GM23338 (cell line): ENCODE data around the gene SCAPER. TPM values are rescaled to one million over a fixed set of nuclear protein-coding genes. Genes with fewer than 3 reads are reported as not detected.
A peak's percentile ranks its signal among the peaks of the same experiment; 100 is the strongest.
"Not testable (repeated sequence)": the region's sequence is repeated elsewhere in the genome, so short reads cannot be mapped to it uniquely, and the experiment has no call there.

ENCODE experiments used
- ATAC-seq: fragments of 200-7000 bp; cut with Tn5 transposase; 3 replicates; pipeline ENCODE4 v1.9.1; 2020
- DNase-seq: peaks from one replicate; pipeline ENCODE4 v3.0.0-alpha.2; 2015; ENCODE audit warnings: low spot score
- H2AFZ ChIP-seq: fragments of 200-600 bp; sonication (generic); 2 replicates; pipeline ENCODE4 v1.8.0; 2016; ENCODE audit warnings: antibody characterized with exemption, mild to moderate bottlenecking, moderate library complexity
- H3F3A ChIP-seq: fragments of 200-600 bp; sonication (generic); replicated peaks from 2 replicates; pipeline ENCODE4 v1.8.0; 2017; ENCODE audit warnings: antibody characterized with exemption, mixed run types, low read depth
- H3K27ac ChIP-seq: fragments of 200-600 bp; sonication (generic); 2 replicates; pipeline ENCODE4 v1.6.1; 2016; ENCODE audit warnings: low read depth
- H3K27me3 ChIP-seq: fragments of 200-600 bp; sonication (generic); 2 replicates; pipeline ENCODE4 v1.8.0; 2016; ENCODE audit warnings: mild to moderate bottlenecking, mixed run types, moderate library complexity; ENCODE audit not compliant: insufficient read depth
- H3K36me3 ChIP-seq: fragments of 200-600 bp; sonication (generic); 2 replicates; pipeline ENCODE4 v1.8.0; 2016; ENCODE audit warnings: mild to moderate bottlenecking; ENCODE audit not compliant: insufficient read depth
- H3K4me1 ChIP-seq: fragments of 200-600 bp; sonication (generic); 2 replicates; pipeline ENCODE4 v1.8.0; 2016; ENCODE audit warnings: mild to moderate bottlenecking, moderate library complexity; ENCODE audit not compliant: insufficient read depth
- H3K4me2 ChIP-seq: fragments of 200-600 bp; sonication (generic); 2 replicates; pipeline ENCODE4 v1.7.1; 2017; ENCODE audit warnings: mixed run types
- H3K4me3 ChIP-seq: fragments of 200-600 bp; sonication (generic); 2 replicates; pipeline ENCODE4 v1.6.1; 2016; ENCODE audit warnings: mixed run types
- H3K79me2 ChIP-seq: fragments of 200-600 bp; sonication (generic); replicated peaks from 2 replicates; pipeline ENCODE4 v1.8.0; 2017; ENCODE audit warnings: mild to moderate bottlenecking; ENCODE audit not compliant: insufficient read depth
- H3K9me2 ChIP-seq: fragments of 200-600 bp; sonication (generic); 2 replicates; pipeline ENCODE4 v1.8.0; 2017; ENCODE audit not compliant: insufficient read depth
- H4K20me1 ChIP-seq: fragments of 200-600 bp; sonication (generic); replicated peaks from 2 replicates; pipeline ENCODE4 v1.8.0; 2017; ENCODE audit warnings: mild to moderate bottlenecking; ENCODE audit not compliant: insufficient read depth
- H3K27ac Mint-ChIP-seq: 2 replicates; pipeline ENCODE4 v1.8.0; 2020; ENCODE audit warnings: inconsistent platforms, mild to moderate bottlenecking, moderate library complexity, mixed read lengths
- H3K27me3 Mint-ChIP-seq: 3 replicates; pipeline ENCODE4 v1.8.0; 2022; ENCODE audit warnings: low read depth, mild to moderate bottlenecking, moderate library complexity, mixed read lengths, inconsistent platforms; ENCODE audit not compliant: insufficient read depth, poor library complexity
- H3K36me3 Mint-ChIP-seq: 3 replicates; pipeline ENCODE4 v1.8.0; 2021; ENCODE audit warnings: low read depth, mild to moderate bottlenecking, inconsistent platforms, moderate library complexity, mixed read lengths
- H3K4me1 Mint-ChIP-seq: 3 replicates; pipeline ENCODE4 v1.8.0; 2020; ENCODE audit warnings: mild to moderate bottlenecking, inconsistent platforms, mixed read lengths
- H3K4me3 Mint-ChIP-seq: 3 replicates; pipeline ENCODE4 v1.8.0; 2021; ENCODE audit warnings: moderate library complexity, mild to moderate bottlenecking, inconsistent platforms, mixed read lengths
- H3K9me3 Mint-ChIP-seq: 3 replicates; pipeline ENCODE4 v1.8.0; 2020; ENCODE audit warnings: moderate library complexity, mild to moderate bottlenecking, inconsistent platforms, mixed read lengths
- CREB1 ChIP-seq: fragments of 250-450 bp; sonication (Bioruptor Pico); IDR thresholded peaks from 2 replicates; pipeline ENCODE4 v1.5.0; 2020; ENCODE audit warnings: low read depth, mild to moderate bottlenecking, moderate library complexity
- NANOG ChIP-seq: IDR thresholded peaks from 2 replicates; pipeline ENCODE4 v1.6.1; 2016; ENCODE audit warnings: antibody characterized with exemption, borderline replicate concordance
- ZNF331 ChIP-seq: fragments of 250-450 bp; sonication (Bioruptor Pico); IDR thresholded peaks from 2 replicates; pipeline ENCODE4 v1.5.0; 2020; ENCODE audit warnings: low read depth, mild to moderate bottlenecking, moderate library complexity
- polyA plus RNA-seq: library from polyadenylated mRNA; unstranded; fragments of >200 nt; fragmentation: Nextera tagmentation; extraction: Ambion mirVana; gene quantifications from 2 replicates; pipeline ENCODE4 v1.2.1, GENCODE V29; 2016
- total RNA-seq: library from RNA; depleted of rRNA; stranded (reverse); fragments of >200 nt; shearing (Covaris generic); gene quantifications from 2 replicates; pipeline ENCODE4 v1.2.3, GENCODE V29; 2014
- TF ChIP-seq, protein P1 (sequence below): fragments of 250-450 bp; sonication (Bioruptor Pico); IDR thresholded peaks from 2 replicates; pipeline ENCODE4 v1.5.0; 2020; ENCODE audit warnings: mild to moderate bottlenecking, moderate library complexity
- TF ChIP-seq, protein P2 (sequence below), 2 experiments: fragments of 200-600 bp in 1 of 2; sonication (generic) in 1 of 2; conservative IDR thresholded peaks; 2 replicates each; pipeline versions ENCODE4 v1.5.1 to v1.6.1; 2016 to 2017; ENCODE audit warnings: antibody characterized with exemption in 2 of 2, low read depth in 2 of 2, mild to moderate bottlenecking in 2 of 2, moderate library complexity in 1 of 2

SCAPER gene
- total and polyA plus RNA-seq, 2 experiments from 2014 or later, result 9.1 to 17.6 TPM

DNA sequence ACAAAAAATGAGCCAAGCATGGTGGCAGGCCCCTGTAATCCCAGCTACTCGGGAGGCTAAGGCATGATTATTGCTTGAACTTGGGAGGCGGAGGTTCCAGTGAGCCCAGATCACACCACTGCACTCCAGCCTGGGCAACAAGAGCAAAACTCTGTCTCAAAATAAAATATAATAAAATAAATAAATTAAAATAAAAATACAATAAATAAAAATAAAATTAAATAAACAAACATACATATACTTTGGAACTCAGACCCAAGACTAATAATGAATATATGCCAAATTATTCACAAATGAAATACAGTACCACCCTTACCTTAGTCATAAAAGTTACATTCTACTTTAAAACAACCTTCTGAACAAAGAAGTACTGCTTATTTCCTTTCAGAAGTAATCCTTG, 81.8 kb downstream of the SCAPER start (continued):
- TF ChIP-seq, protein P1, sequence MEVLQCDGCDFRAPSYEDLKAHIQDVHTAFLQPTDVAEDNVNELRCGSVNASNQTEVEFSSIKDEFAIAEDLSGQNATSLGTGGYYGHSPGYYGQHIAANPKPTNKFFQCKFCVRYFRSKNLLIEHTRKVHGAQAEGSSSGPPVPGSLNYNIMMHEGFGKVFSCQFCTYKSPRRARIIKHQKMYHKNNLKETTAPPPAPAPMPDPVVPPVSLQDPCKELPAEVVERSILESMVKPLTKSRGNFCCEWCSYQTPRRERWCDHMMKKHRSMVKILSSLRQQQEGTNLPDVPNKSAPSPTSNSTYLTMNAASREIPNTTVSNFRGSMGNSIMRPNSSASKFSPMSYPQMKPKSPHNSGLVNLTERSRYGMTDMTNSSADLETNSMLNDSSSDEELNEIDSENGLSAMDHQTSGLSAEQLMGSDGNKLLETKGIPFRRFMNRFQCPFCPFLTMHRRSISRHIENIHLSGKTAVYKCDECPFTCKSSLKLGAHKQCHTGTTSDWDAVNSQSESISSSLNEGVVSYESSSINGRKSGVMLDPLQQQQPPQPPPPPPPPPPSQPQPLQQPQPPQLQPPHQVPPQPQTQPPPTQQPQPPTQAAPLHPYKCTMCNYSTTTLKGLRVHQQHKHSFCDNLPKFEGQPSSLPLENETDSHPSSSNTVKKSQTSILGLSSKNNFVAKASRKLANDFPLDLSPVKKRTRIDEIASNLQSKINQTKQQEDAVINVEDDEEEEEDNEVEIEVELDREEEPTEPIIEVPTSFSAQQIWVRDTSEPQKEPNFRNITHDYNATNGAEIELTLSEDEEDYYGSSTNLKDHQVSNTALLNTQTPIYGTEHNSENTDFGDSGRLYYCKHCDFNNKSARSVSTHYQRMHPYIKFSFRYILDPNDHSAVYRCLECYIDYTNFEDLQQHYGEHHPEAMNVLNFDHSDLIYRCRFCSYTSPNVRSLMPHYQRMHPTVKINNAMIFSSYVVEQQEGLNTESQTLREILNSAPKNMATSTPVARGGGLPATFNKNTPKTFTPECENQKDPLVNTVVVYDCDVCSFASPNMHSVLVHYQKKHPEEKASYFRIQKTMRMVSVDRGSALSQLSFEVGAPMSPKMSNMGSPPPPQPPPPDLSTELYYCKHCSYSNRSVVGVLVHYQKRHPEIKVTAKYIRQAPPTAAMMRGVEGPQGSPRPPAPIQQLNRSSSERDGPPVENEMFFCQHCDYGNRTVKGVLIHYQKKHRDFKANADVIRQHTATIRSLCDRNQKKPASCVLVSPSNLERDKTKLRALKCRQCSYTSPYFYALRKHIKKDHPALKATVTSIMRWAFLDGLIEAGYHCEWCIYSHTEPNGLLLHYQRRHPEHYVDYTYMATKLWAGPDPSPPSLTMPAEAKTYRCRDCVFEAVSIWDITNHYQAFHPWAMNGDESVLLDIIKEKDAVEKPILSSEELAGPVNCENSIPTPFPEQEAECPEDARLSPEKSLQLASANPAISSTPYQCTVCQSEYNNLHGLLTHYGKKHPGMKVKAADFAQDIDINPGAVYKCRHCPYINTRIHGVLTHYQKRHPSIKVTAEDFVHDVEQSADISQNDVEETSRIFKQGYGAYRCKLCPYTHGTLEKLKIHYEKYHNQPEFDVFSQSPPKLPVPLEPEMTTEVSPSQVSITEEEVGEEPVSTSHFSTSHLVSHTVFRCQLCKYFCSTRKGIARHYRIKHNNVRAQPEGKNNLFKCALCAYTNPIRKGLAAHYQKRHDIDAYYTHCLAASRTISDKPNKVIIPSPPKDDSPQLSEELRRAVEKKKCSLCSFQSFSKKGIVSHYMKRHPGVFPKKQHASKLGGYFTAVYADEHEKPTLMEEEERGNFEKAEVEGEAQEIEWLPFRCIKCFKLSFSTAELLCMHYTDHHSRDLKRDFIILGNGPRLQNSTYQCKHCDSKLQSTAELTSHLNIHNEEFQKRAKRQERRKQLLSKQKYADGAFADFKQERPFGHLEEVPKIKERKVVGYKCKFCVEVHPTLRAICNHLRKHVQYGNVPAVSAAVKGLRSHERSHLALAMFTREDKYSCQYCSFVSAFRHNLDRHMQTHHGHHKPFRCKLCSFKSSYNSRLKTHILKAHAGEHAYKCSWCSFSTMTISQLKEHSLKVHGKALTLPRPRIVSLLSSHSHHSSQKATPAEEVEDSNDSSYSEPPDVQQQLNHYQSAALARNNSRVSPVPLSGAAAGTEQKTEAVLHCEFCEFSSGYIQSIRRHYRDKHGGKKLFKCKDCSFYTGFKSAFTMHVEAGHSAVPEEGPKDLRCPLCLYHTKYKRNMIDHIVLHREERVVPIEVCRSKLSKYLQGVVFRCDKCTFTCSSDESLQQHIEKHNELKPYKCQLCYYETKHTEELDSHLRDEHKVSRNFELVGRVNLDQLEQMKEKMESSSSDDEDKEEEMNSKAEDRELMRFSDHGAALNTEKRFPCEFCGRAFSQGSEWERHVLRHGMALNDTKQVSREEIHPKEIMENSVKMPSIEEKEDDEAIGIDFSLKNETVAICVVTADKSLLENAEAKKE, result no peak

DNA sequence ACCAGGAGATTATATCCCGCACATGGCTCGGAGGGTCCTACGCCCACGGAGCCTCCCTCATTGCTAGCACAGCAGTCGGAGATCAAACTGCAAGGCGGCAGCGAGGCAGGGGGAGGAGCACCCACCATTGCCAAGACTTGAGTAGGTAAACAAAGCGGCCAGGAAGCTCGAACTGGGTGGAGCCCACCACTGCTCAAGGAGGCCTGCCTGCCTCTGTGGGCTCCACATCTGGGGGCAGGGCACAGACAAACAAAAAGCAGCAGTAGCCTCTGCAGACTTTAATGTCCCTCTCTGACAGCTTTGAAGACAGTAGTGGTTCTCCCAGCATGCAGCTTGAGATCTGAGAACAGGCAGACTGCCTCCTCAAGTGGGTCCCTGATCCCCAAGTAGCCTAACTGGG, 86.2 kb downstream of the SCAPER start:
- ATAC-seq, H3K4me3 ChIP-seq, H3K4me3 Mint-ChIP-seq, H3K4me2 ChIP-seq, H3K36me3 ChIP-seq, H3K4me1 ChIP-seq, H4K20me1 ChIP-seq, H3F3A ChIP-seq, H3K27ac Mint-ChIP-seq, H2AFZ ChIP-seq, DNase-seq, H3K27ac ChIP-seq, H3K27me3 ChIP-seq, H3K79me2 ChIP-seq, H3K27me3 Mint-ChIP-seq, H3K9me2 ChIP-seq: not testable (repeated sequence)
- peaks cover 21% of the 10 kb centered on the region for H3K9me3 Mint-ChIP-seq
- H3K4me1 Mint-ChIP-seq, result peaks cover 10% of the 10 kb centered on the region
- peaks cover 20% of the 10 kb centered on the region for H3K36me3 Mint-ChIP-seq

DNA sequence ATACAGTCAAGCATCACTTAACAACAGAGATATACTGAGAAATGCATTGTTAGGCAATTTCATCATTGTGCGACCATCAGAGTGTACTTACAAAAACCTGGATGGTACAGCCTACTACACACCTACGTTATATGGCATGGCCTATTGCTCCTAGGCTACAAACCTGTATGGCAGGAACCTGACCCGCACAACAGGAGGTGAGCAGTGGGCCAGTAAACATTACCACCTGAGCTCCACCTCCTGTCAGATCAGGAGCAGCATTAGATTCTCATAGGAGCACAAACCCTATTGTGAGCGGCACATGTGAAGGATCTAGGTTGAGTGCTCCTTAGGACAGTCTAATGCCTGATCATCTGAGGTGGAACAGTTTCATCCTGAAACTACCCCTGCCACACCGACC, 89.7 kb downstream of the SCAPER start:
- peak; percentile 14 for DNase-seq

More for the DNA sequence above, 89.7 kb downstream of the SCAPER start:
- Mint-ChIP-seq H3K4me3 (no peak overlapping the region), H3K36me3 (peaks cover 20% of the 10 kb centered on the region), H3K27ac (no peak overlapping the region), H3K4me1 (peaks cover 10% of the 10 kb centered on the region), H3K9me3 (peaks cover 21% of the 10 kb centered on the region), H3K27me3 (peaks cover under 1% of the 10 kb centered on the region)
- no peak for TF ChIP-seq ZNF331 (CRISPR knock-in tag)
- TF ChIP-seq CREB1 (CRISPR knock-in tag), result no peak
- TF ChIP-seq NANOG, result no peak
- TF ChIP-seq, protein P2, sequence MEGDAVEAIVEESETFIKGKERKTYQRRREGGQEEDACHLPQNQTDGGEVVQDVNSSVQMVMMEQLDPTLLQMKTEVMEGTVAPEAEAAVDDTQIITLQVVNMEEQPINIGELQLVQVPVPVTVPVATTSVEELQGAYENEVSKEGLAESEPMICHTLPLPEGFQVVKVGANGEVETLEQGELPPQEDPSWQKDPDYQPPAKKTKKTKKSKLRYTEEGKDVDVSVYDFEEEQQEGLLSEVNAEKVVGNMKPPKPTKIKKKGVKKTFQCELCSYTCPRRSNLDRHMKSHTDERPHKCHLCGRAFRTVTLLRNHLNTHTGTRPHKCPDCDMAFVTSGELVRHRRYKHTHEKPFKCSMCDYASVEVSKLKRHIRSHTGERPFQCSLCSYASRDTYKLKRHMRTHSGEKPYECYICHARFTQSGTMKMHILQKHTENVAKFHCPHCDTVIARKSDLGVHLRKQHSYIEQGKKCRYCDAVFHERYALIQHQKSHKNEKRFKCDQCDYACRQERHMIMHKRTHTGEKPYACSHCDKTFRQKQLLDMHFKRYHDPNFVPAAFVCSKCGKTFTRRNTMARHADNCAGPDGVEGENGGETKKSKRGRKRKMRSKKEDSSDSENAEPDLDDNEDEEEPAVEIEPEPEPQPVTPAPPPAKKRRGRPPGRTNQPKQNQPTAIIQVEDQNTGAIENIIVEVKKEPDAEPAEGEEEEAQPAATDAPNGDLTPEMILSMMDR (conservative IDR thresholded peaks at IDR 0.05; ENCODE audit: low read depth in 2 of 2), result 0 out of 4 replicates have a peak, but pooled peaks of 1 of the 2 experiments have one; percentile 0
- H3K36me3 ChIP-seq, result 0 out of 2 replicates have a peak, but pooled peaks cover 10% of the 10 kb centered on the region
- H3K4me1 ChIP-seq, result no peaks in the 10 kb centered on the region
- H3K9me2 ChIP-seq, result no peaks in the 10 kb centered on the region
- no peak overlapping the region for H2AFZ ChIP-seq
- ATAC-seq, result peak; percentile 58
- H3K4me2 ChIP-seq, result no peak overlapping the region
- H3K27me3 ChIP-seq, result no peaks in the 10 kb centered on the region
- no peaks in the 10 kb centered on the region for H3F3A ChIP-seq
- no peaks in the 10 kb centered on the region for H4K20me1 ChIP-seq
- H3K27ac ChIP-seq, result no peak overlapping the region
- no peak overlapping the region for H3K4me3 ChIP-seq
- H3K79me2 ChIP-seq, result no peaks in the 10 kb centered on the region
